Sciatic nerve (tissue), 2 donors: ENCODE data around the gene PGGHG. TPM values are rescaled to one million over a fixed set of nuclear protein-coding genes. Genes with fewer than 3 reads are reported as not detected.

Source experiments
- ATAC-seq: fragments of 200-7000 bp; cut with Tn5 transposase; one replicate; pipeline ENCODE4 v1.9.1; 2020; ENCODE audit warnings: mild to moderate bottlenecking, moderate library complexity
- DNase-seq: peaks from one replicate; pipeline ENCODE4 v3.0.0-alpha.2; 2020; ENCODE audit warnings: low spot score
- intact Hi-C: fragments of 100-400 bp; cut with DNase I; formaldehyde crosslinking; loops from one replicate; pipeline ENCODE4 v1.14.2; 2022
- total RNA-seq: library from RNA; stranded (reverse); fragmentation: NEBNext Ultra II Directional; extraction: Animal tissue kit (Norgen Biotek cat#: 25700); gene quantifications from one replicate; pipeline ENCODE4 v1.2.1, GENCODE V29; 2021
- donor health status: DM: no; HTN: no; CAD: no.
- donor health status: DM: no; HTN: no; CAD: no.

PGGHG gene
- total RNA-seq, 1 donor from 2014 or later = 60.3 TPM

DNA sequence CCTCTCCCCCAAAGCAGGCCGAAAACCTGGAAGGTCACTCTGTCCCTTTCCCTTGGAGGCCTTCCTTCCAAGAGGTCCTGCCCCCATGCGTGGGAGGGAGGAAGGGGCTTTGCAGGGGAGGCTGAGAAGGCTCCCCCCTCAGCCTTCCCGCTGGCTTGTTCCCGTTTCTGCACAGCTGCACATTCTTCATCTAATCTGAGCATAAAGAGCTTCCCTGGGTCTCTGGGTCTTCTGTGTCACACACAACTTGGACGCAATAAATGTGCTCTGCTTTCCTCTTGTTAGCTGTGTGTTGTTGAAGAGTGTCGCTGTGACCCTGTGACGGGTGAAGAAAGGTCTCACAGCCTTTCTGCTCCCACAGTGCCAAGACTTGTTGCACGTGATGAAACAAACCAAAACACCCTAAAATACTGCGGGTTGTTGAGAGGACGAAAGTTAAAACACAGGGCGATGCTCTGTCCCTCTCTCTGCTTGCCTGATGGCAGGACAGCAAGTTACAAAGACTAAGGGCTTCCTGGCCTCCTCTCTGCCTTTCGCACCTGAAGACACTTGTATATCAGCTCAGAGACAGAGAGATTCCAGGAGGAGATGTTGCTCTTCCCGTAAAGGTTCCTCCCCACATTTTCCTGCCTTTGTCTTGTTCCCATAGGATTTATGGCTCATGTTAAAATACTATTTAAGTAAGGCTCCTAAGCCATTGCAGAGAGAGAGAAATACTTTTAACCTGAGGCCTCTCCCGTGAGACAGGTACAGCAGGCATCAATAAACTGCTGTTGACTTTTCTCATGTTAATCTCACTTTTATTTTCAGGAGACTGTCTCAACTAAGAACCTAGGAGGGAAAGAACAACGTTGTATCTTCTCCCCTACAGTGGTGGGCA is 47.1 kb downstream of the PGGHG start:
- ATAC-seq (peak; percentile 89), DNase-seq (peak; percentile 78)
- intact Hi-C loops = no loop called here

GRCh38 chr11:336659-337198 is 47.8 kb downstream of the PGGHG start:
- DNase-seq (peak; percentile 28), ATAC-seq (peak; percentile 19)
- intact Hi-C loops = no loop called here

DNA sequence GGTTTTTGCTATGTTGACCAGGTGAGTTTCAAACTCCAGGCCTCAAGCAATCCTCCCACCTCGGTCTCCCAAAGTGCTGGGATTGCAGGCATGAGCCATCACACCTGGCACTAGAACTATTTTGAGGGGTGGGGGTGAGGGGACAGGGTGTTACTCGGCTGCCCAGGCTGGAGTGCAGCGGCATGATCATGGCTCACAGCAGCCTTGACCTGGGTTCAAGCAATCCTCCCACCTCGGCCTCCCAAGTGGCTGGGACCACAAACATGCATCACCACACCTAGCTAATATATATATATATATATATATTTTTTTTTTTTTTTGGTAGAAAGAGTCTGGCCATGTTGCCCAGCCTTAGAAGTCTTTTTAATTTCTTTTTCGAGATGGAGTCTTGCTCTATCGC is 48.8 kb downstream of the PGGHG start:
- no peak for ATAC-seq
- peak; percentile 53 for DNase-seq
- intact Hi-C loops = no loop called here

- intact Hi-C loops = no loop called here
- no peak for DNase-seq
- ATAC-seq = no peak
Measured at GRCh38 chr11:339963-340362, 51.0 kb downstream of the PGGHG start.

GRCh38 chr11:340539-341512 is 51.9 kb downstream of the PGGHG start:
- intact Hi-C loops = no loop called here
- ATAC-seq (no peak), DNase-seq (peak; percentile 3)

- peak; percentile 71 for ATAC-seq
- DNase-seq = peak; percentile 38
- intact Hi-C loops = no loop called here
Measured at GRCh38 chr11:342328-342727, 53.4 kb downstream of the PGGHG start.

GRCh38 chr11:344836-345578 is 56.1 kb downstream of the PGGHG start:
- DNase-seq = peak; percentile 2
- intact Hi-C loops = no loop called here
- ATAC-seq = no peak

Other genes with a start within 250 kb of the PGGHG start
- gene SCGB1C1, start 96.0 kb upstream of the PGGHG start, total RNA-seq = not detected
- 48.1 TPM for gene BET1L, start 81.7 kb upstream of the PGGHG start, total RNA-seq
- 74.7 TPM for gene RIC8A, start 81.4 kb upstream of the PGGHG start, total RNA-seq
- 21.7 TPM for gene SIRT3, start 52.8 kb upstream of the PGGHG start, total RNA-seq
- gene PSMD13, start 52.1 kb upstream of the PGGHG start, total RNA-seq = 79.4 TPM
- gene NLRP6, start 10.7 kb upstream of the PGGHG start, total RNA-seq = 0.36 TPM
- not detected for gene IFITM5, start 10.4 kb downstream of the PGGHG start, total RNA-seq
- gene IFITM2, start 18.7 kb downstream of the PGGHG start, total RNA-seq = 853 TPM
- gene IFITM1, start 24.9 kb downstream of the PGGHG start, total RNA-seq = 344 TPM
- gene IFITM3, start 31.7 kb downstream of the PGGHG start, total RNA-seq = 1,044 TPM
- 32.2 TPM for gene B4GALNT4, start 80.4 kb downstream of the PGGHG start, total RNA-seq
- gene PKP3, start 105.1 kb downstream of the PGGHG start, total RNA-seq = 0.49 TPM
- 51.6 TPM for gene SIGIRR, start 125.9 kb downstream of the PGGHG start, total RNA-seq
- 0.98 TPM for gene ANO9, start 152.9 kb downstream of the PGGHG start, total RNA-seq
- gene PTDSS2, start 161.2 kb downstream of the PGGHG start, total RNA-seq = 33.1 TPM
- 134 TPM for gene RNH1, start 218.1 kb downstream of the PGGHG start, total RNA-seq
- gene HRAS, start 246.4 kb downstream of the PGGHG start, total RNA-seq = 45.2 TPM
- gene LRRC56, start 248.4 kb downstream of the PGGHG start, total RNA-seq = 1.4 TPM